Activated T-helper 17 cell treated with anti-CD3 and anti-CD28 coated beads, Interleukin-2, amount 50 U/mL, for 72 hours (primary cell): ENCODE measurements around the gene PCDHB13. TPM values are rescaled to one million over a fixed set of nuclear protein-coding genes. Genes with fewer than 3 reads are reported as not detected.
"Not testable (repeated sequence)": the region's sequence is repeated elsewhere in the genome, so short reads cannot be mapped to it uniquely, and the experiment has no call there.

Experiments used
- ATAC-seq: fragments of 150-1000 bp; cut with Tn5 transposase; replicated peaks from 2 replicates; pipeline ENCODE4 v1.10.0; 2021; ENCODE audit warnings: mild to moderate bottlenecking, moderate library complexity
- H3K27ac Mint-ChIP-seq: one replicate; pipeline ENCODE4 v1.8.0; 2022; ENCODE audit warnings: mixed read lengths
- H3K27me3 Mint-ChIP-seq: one replicate; pipeline ENCODE4 v1.8.0; 2022; ENCODE audit warnings: mixed read lengths
- H3K36me3 Mint-ChIP-seq: one replicate; pipeline ENCODE4 v1.8.0; 2022; ENCODE audit warnings: low read depth, mild to moderate bottlenecking, mixed read lengths
- H3K4me1 Mint-ChIP-seq: one replicate; pipeline ENCODE4 v1.8.0; 2022; ENCODE audit warnings: mixed read lengths
- H3K4me3 Mint-ChIP-seq: one replicate; pipeline ENCODE4 v1.8.0; 2022; ENCODE audit warnings: mild to moderate bottlenecking, mixed read lengths
- H3K9me3 Mint-ChIP-seq: one replicate; pipeline ENCODE4 v1.8.0; 2022; ENCODE audit warnings: mixed read lengths
- total RNA-seq, 2 donors: library from RNA; stranded (reverse); gene quantifications; one replicate each; pipeline ENCODE4 v1.2.3, GENCODE V29; 2022

Gene PCDHB13
- total RNA-seq, 2 donors from 2014 or later = 0.08 TPM; not detected in 1

DNA sequence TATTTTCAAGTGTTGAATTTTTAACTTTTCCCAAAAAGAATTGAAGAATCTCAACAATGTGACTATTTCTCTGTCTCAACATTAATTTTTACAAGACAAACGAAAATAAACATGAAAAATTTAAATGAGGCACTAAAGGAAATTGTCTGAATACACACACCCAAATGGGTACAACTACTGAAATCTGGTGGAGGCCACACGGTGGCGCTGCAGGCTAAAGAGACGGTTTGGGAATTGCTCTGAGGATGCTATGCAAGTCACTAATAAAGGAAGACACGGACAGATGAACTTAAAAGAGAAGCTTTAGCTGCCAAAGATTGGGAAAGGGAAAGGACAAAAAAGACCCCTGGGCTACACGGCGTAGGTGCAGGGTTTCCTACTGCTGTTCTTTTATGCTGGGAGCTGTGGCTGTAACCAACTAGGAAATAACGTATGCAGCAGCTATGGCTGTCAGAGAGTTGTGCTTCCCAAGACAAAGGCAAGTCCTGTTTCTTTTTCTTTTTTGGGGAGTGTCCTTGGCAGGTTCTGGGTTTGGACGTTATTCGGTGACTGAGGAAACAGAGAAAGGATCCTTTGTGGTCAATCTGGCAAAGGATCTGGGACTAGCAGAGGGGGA, 21.5 kb upstream of the PCDHB13 start, which contains the start of gene PCDHB10:
TSS of gene PCDHB10 (plus strand) at position 244 of the 616 bp plus-strand sequence. CDS start at position 444, 200 bp downstream.
- H3K4me3 Mint-ChIP-seq = no peak within 1 kb of the TSS
- no peak within 1 kb of the TSS for H3K27ac Mint-ChIP-seq
- peaks cover 20% of the 10 kb centered on the region for H3K27me3 Mint-ChIP-seq
- H3K4me1 Mint-ChIP-seq = peaks cover under 1% of the 10 kb centered on the region
- H3K9me3 Mint-ChIP-seq = peaks cover 12% of the 10 kb centered on the region
- H3K36me3 Mint-ChIP-seq = no peaks in the 10 kb centered on the region
- peak; percentile 43 for ATAC-seq

DNA sequence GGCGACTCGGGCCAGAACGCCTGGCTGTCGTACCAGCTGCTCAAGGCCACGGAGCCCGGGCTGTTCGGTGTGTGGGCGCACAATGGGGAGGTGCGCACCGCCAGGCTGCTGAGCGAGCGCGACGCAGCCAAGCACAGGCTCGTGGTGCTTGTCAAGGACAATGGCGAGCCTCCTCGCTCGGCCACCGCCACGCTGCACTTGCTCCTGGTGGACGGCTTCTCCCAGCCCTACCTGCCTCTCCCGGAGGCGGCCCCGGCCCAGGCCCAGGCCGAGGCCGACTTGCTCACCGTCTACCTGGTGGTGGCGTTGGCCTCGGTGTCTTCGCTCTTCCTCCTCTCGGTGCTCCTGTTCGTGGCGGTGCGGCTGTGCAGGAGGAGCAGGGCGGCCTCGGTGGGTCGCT, 19.4 kb upstream of the PCDHB13 start:
- H3K36me3 Mint-ChIP-seq, ATAC-seq, H3K27ac Mint-ChIP-seq, H3K4me3 Mint-ChIP-seq, H3K4me1 Mint-ChIP-seq: not testable (repeated sequence)
- peaks cover 27% of the 10 kb centered on the region for H3K27me3 Mint-ChIP-seq
- peaks cover 18% of the 10 kb centered on the region for H3K9me3 Mint-ChIP-seq

DNA sequence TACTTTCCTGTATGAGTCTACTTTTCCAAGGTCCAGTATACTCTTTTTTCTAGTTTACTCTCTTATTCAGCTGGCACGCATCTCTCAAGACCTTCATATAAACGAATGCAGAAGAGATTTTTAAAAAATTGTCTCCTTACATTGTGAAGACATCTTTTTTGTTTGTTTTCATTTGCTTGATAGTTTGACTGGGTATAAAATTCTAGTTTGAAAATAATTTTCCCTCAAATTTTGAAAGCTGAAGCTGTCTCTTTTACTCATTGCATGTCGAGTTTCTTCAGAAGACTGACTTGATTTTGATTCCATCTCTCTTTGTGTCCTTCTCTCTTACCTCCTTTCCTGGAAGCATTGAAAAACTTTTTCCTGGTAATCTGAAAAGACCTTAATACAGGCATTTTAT, 17.4 kb upstream of the PCDHB13 start:
- H3K36me3 Mint-ChIP-seq = no peaks in the 10 kb centered on the region
- H3K27me3 Mint-ChIP-seq = peaks cover 35% of the 10 kb centered on the region
- H3K4me1 Mint-ChIP-seq = no peaks in the 10 kb centered on the region

DNA sequence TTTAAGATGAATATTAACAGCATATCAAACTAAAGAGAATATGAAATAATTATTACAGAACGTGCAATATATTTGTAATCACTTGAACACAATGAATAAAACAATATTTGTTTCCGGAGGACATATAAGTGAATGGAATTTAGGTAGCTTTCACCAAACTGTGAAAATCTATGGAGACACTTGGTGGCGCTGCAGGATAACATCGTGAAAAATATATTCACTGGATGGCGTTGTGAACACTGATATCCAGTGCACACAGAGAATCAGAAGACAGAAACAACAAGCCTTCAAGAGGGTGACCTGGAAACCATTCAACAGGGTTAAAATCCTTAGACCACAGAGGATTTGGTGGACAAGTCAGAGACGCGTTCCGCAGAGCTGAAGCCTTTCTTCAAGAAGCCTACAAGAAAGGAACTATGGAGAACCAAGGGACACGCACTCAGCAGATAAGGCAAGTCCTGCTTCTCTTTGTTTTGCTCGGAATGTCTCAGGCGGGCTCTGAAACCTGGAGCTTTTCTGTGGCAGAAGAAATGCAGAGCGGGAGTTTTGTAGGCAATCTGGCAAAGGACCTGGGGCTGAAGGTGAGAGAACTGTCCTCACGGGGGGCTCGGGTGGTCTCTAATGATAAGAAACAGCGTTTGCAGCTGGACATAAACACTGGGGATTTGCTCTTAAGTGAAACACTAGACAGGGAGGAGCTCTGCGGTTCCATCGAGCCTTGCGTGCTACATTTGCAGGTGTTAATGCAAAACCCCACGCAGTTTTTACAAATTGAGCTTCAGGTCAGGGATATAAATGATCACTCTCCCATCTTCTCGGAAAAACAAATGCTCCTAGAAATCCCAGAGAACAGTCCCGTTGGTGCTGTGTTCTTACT, 14.1 kb upstream of the PCDHB13 start, which contains the start of gene PCDHB11:
TSS of gene PCDHB11 (plus strand) at position 269 of the 877 bp plus-strand sequence. CDS start at position 417, 148 bp downstream.
- H3K27me3 Mint-ChIP-seq = peaks cover 26% of the 10 kb centered on the region
- no peaks in the 10 kb centered on the region for H3K36me3 Mint-ChIP-seq

More for the DNA sequence above, 17.4 kb upstream of the PCDHB13 start:
- ATAC-seq = no peak
- Mint-ChIP-seq H3K4me3 (no peak overlapping the region), H3K9me3 (peaks cover 18% of the 10 kb centered on the region), H3K27ac (no peak overlapping the region)

DNA sequence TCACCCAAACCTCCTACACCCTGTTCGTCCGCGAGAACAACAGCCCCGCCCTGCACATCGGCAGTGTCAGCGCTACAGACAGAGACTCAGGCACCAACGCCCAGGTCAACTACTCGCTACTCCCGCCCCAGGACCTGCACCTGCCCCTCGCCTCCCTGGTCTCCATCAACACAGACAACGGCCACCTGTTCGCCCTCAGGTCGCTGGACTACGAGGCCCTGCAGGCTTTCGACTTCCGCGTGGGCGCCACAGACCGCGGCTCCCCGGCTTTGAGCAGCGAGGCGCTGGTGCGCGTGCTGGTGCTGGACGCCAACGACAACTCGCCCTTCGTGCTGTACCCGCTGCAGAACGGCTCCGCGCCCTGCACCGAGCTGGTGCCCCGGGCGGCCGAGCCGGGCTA, 12.6 kb upstream of the PCDHB13 start:
- Mint-ChIP-seq H3K9me3 (peaks cover 17% of the 10 kb centered on the region), H3K27me3 (peaks cover 25% of the 10 kb centered on the region)
- H3K36me3 Mint-ChIP-seq, H3K27ac Mint-ChIP-seq, ATAC-seq, H3K4me3 Mint-ChIP-seq, H3K4me1 Mint-ChIP-seq: not testable (repeated sequence)

More for the DNA sequence above, 14.1 kb upstream of the PCDHB13 start, which contains the start of gene PCDHB11:
- peaks cover 18% of the 10 kb centered on the region for H3K9me3 Mint-ChIP-seq
- no peak within 1 kb of the TSS for H3K4me3 Mint-ChIP-seq
- H3K4me1 Mint-ChIP-seq = no peaks in the 10 kb centered on the region
- no peak within 1 kb of the TSS for H3K27ac Mint-ChIP-seq
- no peak for ATAC-seq

DNA sequence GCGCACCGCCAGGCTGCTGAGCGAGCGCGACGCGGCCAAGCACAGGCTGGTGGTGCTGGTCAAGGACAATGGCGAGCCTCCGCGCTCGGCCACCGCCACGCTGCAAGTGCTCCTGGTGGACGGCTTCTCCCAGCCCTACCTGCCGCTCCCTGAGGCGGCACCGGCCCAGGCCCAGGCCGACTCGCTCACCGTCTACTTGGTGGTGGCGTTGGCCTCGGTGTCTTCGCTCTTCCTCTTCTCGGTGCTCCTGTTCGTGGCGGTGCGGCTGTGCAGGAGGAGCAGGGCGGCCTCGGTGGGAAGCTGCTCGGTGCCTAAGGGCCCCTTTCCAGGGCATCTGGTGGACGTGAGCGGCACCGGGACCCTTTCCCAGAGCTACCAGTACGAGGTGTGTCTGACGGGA, 12.1 kb upstream of the PCDHB13 start:
- not testable (repeated sequence) for ATAC-seq, H3K4me1 Mint-ChIP-seq, H3K27ac Mint-ChIP-seq, H3K4me3 Mint-ChIP-seq, H3K36me3 Mint-ChIP-seq
- peaks cover 13% of the 10 kb centered on the region for H3K9me3 Mint-ChIP-seq
- peaks cover 28% of the 10 kb centered on the region for H3K27me3 Mint-ChIP-seq

DNA sequence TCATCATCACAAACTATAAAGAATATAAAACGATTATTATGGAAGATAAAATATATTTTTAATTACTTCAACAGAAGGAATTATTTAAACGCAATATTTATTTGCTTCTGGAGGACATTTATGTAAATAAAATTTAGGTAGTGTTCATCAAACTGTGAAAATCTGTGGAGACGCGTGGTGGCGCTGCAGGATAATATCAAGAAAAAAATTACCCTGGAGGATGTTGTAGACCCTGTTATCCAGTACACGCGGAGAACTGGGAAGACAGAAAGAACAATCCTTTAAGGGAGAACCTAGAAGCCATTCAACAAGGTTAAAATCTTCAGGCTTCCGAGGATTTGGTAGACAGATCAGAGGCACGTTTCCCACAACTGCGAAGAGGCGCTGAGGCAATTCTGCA, 5.2 kb upstream of the PCDHB13 start, which contains the start of gene PCDHB12:
TSS of gene PCDHB12 (plus strand) at position 242 of the 400 bp plus-strand sequence. CDS start 189 bp downstream, outside the sequence.
- ATAC-seq = no peak
- H3K27me3 Mint-ChIP-seq = peaks cover 44% of the 10 kb centered on the region
- no peaks in the 10 kb centered on the region for H3K36me3 Mint-ChIP-seq
- H3K27ac Mint-ChIP-seq = no peak within 1 kb of the TSS
- H3K4me1 Mint-ChIP-seq = no peaks in the 10 kb centered on the region
- H3K9me3 Mint-ChIP-seq = no peaks in the 10 kb centered on the region
- H3K4me3 Mint-ChIP-seq = no peak within 1 kb of the TSS

DNA sequence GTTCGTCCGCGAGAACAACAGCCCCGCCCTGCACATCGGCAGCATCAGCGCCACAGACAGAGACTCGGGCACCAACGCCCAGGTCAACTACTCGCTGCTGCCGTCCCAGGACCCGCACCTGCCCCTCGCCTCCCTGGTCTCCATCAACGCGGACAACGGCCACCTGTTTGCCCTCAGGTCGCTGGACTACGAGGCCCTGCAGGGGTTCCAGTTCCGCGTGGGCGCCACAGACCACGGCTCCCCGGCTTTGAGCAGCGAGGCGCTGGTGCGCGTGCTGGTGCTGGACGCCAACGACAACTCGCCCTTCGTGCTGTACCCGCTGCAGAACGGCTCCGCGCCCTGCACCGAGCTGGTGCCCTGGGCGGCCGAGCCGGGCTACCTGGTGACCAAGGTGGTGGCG, 3.4 kb upstream of the PCDHB13 start:
- not testable (repeated sequence) for ATAC-seq, H3K4me1 Mint-ChIP-seq, H3K4me3 Mint-ChIP-seq, H3K36me3 Mint-ChIP-seq, H3K27ac Mint-ChIP-seq, H3K9me3 Mint-ChIP-seq
- H3K27me3 Mint-ChIP-seq = peaks cover 50% of the 10 kb centered on the region

DNA sequence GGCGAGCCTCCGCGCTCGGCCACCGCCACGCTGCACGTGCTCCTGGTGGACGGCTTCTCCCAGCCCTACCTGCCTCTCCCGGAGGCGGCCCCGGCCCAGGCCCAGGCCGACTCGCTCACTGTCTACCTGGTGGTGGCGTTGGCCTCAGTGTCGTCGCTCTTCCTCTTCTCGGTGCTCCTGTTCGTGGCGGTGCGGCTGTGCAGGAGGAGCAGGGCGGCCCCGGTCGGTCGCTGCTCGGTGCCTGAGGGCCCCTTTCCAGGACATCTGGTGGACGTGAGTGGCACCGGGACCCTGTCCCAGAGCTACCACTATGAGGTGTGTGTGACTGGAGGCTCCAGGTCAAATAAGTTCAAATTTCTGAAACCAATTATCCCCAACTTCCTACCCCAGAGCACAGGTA, 2.9 kb upstream of the PCDHB13 start:
- not testable (repeated sequence) for ATAC-seq, H3K27ac Mint-ChIP-seq, H3K4me1 Mint-ChIP-seq, H3K9me3 Mint-ChIP-seq, H3K36me3 Mint-ChIP-seq, H3K4me3 Mint-ChIP-seq
- peaks cover 50% of the 10 kb centered on the region for H3K27me3 Mint-ChIP-seq

DNA sequence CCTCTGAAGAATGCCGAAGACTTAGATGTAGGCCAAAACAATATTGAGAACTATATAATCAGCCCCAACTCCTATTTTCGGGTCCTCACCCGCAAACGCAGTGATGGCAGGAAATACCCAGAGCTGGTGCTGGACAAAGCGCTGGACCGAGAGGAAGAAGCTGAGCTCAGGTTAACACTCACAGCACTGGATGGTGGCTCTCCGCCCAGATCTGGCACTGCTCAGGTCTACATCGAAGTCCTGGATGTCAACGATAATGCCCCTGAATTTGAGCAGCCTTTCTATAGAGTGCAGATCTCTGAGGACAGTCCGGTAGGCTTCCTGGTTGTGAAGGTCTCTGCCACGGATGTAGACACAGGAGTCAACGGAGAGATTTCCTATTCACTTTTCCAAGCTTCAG, 864 bp downstream of the PCDHB13 start:
- H3K4me3 Mint-ChIP-seq, H3K9me3 Mint-ChIP-seq, H3K4me1 Mint-ChIP-seq, H3K27ac Mint-ChIP-seq, ATAC-seq, H3K36me3 Mint-ChIP-seq: not testable (repeated sequence)
- H3K27me3 Mint-ChIP-seq = peaks cover 44% of the 10 kb centered on the region

DNA sequence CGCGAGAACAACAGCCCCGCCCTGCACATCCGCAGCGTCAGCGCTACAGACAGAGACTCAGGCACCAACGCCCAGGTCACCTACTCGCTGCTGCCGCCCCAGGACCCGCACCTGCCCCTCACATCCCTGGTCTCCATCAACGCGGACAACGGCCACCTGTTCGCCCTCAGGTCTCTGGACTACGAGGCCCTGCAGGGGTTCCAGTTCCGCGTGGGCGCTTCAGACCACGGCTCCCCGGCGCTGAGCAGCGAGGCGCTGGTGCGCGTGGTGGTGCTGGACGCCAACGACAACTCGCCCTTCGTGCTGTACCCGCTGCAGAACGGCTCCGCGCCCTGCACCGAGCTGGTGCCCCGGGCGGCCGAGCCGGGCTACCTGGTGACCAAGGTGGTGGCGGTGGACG, 1.8 kb downstream of the PCDHB13 start:
- not testable (repeated sequence) for H3K4me3 Mint-ChIP-seq

DNA sequence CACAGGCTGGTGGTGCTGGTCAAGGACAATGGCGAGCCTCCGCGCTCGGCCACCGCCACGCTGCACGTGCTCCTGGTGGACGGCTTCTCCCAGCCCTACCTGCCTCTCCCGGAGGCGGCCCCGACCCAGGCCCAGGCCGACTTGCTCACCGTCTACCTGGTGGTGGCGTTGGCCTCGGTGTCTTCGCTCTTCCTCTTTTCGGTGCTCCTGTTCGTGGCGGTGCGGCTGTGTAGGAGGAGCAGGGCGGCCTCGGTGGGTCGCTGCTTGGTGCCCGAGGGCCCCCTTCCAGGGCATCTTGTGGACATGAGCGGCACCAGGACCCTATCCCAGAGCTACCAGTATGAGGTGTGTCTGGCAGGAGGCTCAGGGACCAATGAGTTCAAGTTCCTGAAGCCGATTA, 2.3 kb downstream of the PCDHB13 start:
- not testable (repeated sequence) for ATAC-seq, H3K4me1 Mint-ChIP-seq, H3K4me3 Mint-ChIP-seq, H3K27ac Mint-ChIP-seq, H3K36me3 Mint-ChIP-seq
- peaks cover 49% of the 10 kb centered on the region for H3K27me3 Mint-ChIP-seq
- peaks cover 14% of the 10 kb centered on the region for H3K9me3 Mint-ChIP-seq

More for the DNA sequence above, 1.8 kb downstream of the PCDHB13 start:
- peaks cover 46% of the 10 kb centered on the region for H3K27me3 Mint-ChIP-seq
- ATAC-seq, H3K27ac Mint-ChIP-seq, H3K4me1 Mint-ChIP-seq, H3K36me3 Mint-ChIP-seq: not testable (repeated sequence)
- H3K9me3 Mint-ChIP-seq = peaks cover 13% of the 10 kb centered on the region

DNA sequence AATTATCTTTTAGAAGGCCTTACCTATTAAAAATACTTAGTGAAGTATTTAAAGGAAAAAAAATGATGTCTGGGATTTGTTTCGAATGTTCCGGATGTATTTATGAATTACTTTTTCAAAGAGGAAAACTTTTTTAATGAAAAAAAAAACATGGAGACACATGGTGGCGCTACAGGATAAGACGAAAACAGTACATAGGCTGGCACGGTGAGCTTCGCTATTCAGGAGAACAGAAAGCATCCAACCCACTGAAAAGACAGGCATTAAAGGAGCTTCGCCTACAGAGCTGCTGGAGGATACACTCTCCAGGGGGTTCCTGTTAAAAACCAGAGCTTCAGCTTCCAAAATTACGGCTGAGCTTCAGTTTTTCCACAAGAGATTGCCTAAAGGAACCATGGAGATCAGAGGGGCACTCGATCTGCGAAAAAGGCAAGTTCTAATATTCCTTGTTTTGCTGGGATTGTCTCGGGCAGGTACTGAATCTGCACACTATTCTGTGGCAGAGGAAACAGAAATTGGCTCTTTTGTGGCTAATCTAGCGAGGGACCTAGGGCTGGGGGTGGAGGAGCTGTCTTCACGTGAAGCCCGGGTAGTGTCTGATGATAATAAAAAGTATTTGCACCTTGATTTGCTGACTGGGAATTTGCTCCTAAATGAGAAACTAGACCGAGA, 9.5 kb downstream of the PCDHB13 start, which contains the start of gene PCDHB14:
TSS of gene PCDHB14 (plus strand) at position 232 of the 672 bp plus-strand sequence. CDS start at position 395, 163 bp downstream.
- no peak for ATAC-seq
- H3K27ac Mint-ChIP-seq = no peak within 1 kb of the TSS
- H3K4me1 Mint-ChIP-seq = no peaks in the 10 kb centered on the region
- peaks cover 21% of the 10 kb centered on the region for H3K9me3 Mint-ChIP-seq
- no peaks in the 10 kb centered on the region for H3K36me3 Mint-ChIP-seq
- peaks cover 52% of the 10 kb centered on the region for H3K27me3 Mint-ChIP-seq
- peak within 1 kb of the TSS; percentile 4 for H3K4me3 Mint-ChIP-seq

DNA sequence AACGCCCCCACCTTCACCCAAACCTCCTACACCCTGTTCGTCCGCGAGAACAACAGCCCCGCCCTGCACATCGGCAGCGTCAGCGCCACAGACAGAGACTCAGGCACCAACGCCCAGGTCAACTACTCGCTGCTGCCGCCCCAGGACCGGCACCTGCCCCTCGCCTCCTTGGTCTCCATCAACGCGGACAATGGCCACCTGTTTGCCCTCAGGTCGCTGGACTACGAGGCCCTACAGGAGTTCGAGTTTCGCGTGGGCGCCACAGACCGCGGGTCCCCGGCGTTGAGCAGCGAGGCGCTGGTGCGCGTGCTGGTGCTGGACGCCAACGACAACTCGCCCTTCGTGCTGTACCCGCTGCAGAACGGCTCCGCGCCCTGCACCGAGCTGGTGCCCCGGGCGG, 11.1 kb downstream of the PCDHB13 start:
- Mint-ChIP-seq H3K9me3 (peaks cover 17% of the 10 kb centered on the region), H3K27me3 (peaks cover 47% of the 10 kb centered on the region)
- ATAC-seq, H3K36me3 Mint-ChIP-seq, H3K27ac Mint-ChIP-seq, H3K4me1 Mint-ChIP-seq, H3K4me3 Mint-ChIP-seq: not testable (repeated sequence)
